Transverse colon (tissue), 4 donors: Measurements from ENCODE around the gene PLAU. TPM values are rescaled to one million over a fixed set of nuclear protein-coding genes. Genes with fewer than 3 reads are reported as not detected.
"Not testable (repeated sequence)": the region's sequence is repeated elsewhere in the genome, so short reads cannot be mapped to it uniquely, and the experiment has no call there.

ENCODE experiments used
- DNase-seq: peaks from one replicate; pipeline ENCODE4 v3.0.0-alpha.2; 2019
- H3K27ac ChIP-seq, 4 donors: fragments of 200-600 bp; sonication (generic); 2 replicates each; pipeline ENCODE4 v1.5.1; 2016 to 2018; ENCODE audit warnings: inconsistent platforms in 4 of 4
- H3K27me3 ChIP-seq: fragments of 200-600 bp; sonication (generic); 2 replicates; pipeline ENCODE4 v1.5.1; 2017; ENCODE audit warnings: inconsistent platforms
- H3K36me3 ChIP-seq, 4 donors: fragments of 200-600 bp; sonication (generic); 2 replicates each; pipeline ENCODE4 v1.5.1; 2017 to 2019; ENCODE audit warnings: inconsistent platforms in 4 of 4
- H3K4me1 ChIP-seq, 4 donors: fragments of 200-600 bp; sonication (generic); 2 replicates each; pipeline ENCODE4 v1.5.1; 2017 to 2020; ENCODE audit warnings: inconsistent platforms in 4 of 4
- H3K4me3 ChIP-seq, 4 donors: fragments of 200-600 bp; sonication (generic); 1 replicate in 1 of 4; 2 replicates in 3 of 4; pipeline versions ENCODE4 v1.5.1 to v1.6.1; 2017 to 2019; ENCODE audit warnings: inconsistent platforms in 4 of 4
- H3K9me3 ChIP-seq, 2 donors: fragments of 200-600 bp; sonication (generic); 2 replicates each; pipeline ENCODE4 v1.5.1; 2017 to 2019; ENCODE audit warnings: inconsistent platforms in 2 of 2
- EP300 ChIP-seq: sonication (generic); formaldehyde crosslinking; IDR thresholded peaks from one replicate; pipeline ENCODE4 v1.6.1; 2017; ENCODE audit warnings: antibody characterized with exemption, low read depth
- POLR2A ChIP-seq: fragments of 450-650 bp; IDR thresholded peaks from one replicate; pipeline ENCODE4 v1.6.1; 2016; ENCODE audit warnings: antibody characterized with exemption, mild to moderate bottlenecking, moderate library complexity
- POLR2AphosphoS5 ChIP-seq, 3 donors: sonication (generic); formaldehyde crosslinking; IDR thresholded peaks; one replicate each; pipeline ENCODE4 v1.6.1; 2016; ENCODE audit warnings: antibody characterized with exemption in 3 of 3
- WGBS, 2 donors: methylation state at CpG; one replicate each; pipeline ENCODE4 v1.1.5; 2018; ENCODE audit warnings: low coverage in 1 of 2; 5-methylcytosine and 5-hydroxymethylcytosine counted together
- in situ Hi-C, 4 donors: fragments of 200-750 bp; cut with MboI; loops; one replicate each; pipeline versions ENCODE4 v1.15.0 to v1.15.1; 2017; ENCODE audit warnings: low sequenced_read_pairs in 3 of 4, low pct_ligation_motif_present in 1 of 4, low pct_unique_long_range_greater_than_20kb in 1 of 4
- intact Hi-C: fragments of 100-400 bp; cut with DNase I; formaldehyde crosslinking; loops from one replicate; pipeline ENCODE4 v1.15.1; 2023; ENCODE audit warnings: low total_unique reads
- total RNA-seq, 4 donors: library from RNA; depleted of rRNA; stranded (reverse); fragments of >200 nt; gene quantifications; one replicate each; pipeline ENCODE4 v1.1.0, GENCODE V29; 2016
- TF ChIP-seq, protein P1 (sequence below), 5 experiments: fragments of 200-600 bp in 3 of 5; fragments of 450-650 bp in 2 of 5; sonication (generic) in 3 of 5; IDR thresholded peaks; 1 replicate in 2 of 5; 2 replicates in 3 of 5; pipeline ENCODE4 v1.5.1; 2016 to 2017; ENCODE audit warnings: antibody characterized with exemption in 5 of 5, inconsistent platforms in 3 of 5, mild to moderate bottlenecking in 2 of 5, moderate library complexity in 1 of 5

PLAU gene
- total RNA-seq, 4 donors from 2014 or later = 0.75 to 8.0 (median 2.3) TPM

- TF ChIP-seq, protein P1, sequence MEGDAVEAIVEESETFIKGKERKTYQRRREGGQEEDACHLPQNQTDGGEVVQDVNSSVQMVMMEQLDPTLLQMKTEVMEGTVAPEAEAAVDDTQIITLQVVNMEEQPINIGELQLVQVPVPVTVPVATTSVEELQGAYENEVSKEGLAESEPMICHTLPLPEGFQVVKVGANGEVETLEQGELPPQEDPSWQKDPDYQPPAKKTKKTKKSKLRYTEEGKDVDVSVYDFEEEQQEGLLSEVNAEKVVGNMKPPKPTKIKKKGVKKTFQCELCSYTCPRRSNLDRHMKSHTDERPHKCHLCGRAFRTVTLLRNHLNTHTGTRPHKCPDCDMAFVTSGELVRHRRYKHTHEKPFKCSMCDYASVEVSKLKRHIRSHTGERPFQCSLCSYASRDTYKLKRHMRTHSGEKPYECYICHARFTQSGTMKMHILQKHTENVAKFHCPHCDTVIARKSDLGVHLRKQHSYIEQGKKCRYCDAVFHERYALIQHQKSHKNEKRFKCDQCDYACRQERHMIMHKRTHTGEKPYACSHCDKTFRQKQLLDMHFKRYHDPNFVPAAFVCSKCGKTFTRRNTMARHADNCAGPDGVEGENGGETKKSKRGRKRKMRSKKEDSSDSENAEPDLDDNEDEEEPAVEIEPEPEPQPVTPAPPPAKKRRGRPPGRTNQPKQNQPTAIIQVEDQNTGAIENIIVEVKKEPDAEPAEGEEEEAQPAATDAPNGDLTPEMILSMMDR (IDR thresholded peaks at IDR 0.05) = no peak
- TF ChIP-seq POLR2A (no peak), POLR2AphosphoS5 (IDR thresholded peaks at IDR 0.05) (no peak), EP300 (no peak)
- Histone ChIP-seq H3K36me3 (no peaks in the 10 kb centered on the region), H3K4me3 (no peak overlapping the region), H3K4me1 (peaks cover 11 to 27% (median 24%) of the 10 kb centered on the region in 4 donors), H3K27ac (no peak overlapping the region), H3K9me3 (no peaks in the 10 kb centered on the region), H3K27me3 (no peaks in the 10 kb centered on the region)
- in situ Hi-C loops (loop anchor here in 2 of 4 donors (10.0 to 25.0 kb wide), 2 partner anchors 193 to 196 kb away; no protein-coding TSS in a partner anchor), intact Hi-C loops (no loop called here)
- 81 to 90% methylated on average over 2 to 5 of the region's 5 CpGs for WGBS, 2 donors
- no peak for DNase-seq
Observed at GRCh38 chr10:73891540-73891939, 19.4 kb upstream of the PLAU start.

DNA sequence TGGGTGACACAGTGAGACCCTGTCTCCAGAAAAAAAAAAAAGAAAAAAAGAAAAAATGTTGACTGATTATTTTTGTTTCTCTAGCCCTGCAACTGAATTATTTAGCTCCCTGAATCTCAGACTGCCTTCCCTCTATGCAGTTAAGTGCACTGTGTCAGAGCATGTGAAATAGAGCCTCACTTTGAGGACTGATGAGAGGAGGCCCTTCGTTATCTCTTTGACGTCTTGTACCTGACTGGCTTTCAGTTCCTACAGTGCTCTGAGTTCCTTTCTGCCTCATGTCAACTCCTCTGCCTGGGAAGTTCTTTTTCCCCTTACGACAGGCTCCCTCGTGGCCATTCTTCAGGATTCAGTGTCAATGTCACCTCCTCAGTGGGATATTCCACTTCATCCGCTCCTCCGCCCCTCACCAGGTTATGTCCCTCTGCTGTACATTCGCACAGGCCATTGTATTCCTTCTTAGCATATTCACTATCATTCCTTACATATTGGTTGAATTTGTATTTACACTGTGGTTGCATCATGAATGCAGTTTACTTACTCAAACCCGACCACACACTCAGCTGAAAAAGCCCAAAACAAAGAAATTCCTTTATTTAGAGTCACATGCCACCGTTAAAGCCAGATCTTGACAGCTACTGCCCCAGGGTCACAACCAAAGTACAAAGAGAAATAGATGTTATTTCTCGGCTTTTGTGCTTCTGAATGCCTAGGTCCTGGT is 18.5 kb upstream of the PLAU start:
- no peak for TF ChIP-seq POLR2A
- Histone ChIP-seq H3K27ac (no peak overlapping the region), H3K4me1 (peaks cover 7 to 18% (median 15%) of the 10 kb centered on the region in 4 donors), H3K4me3 (no peak overlapping the region), H3K36me3 (no peaks in the 10 kb centered on the region), H3K9me3 (no peaks in the 10 kb centered on the region), H3K27me3 (no peaks in the 10 kb centered on the region)
- WGBS, 2 donors = 56 to 75% methylated on average over 4 to 10 of the region's 10 CpGs
- DNase-seq = no peak
- in situ Hi-C loops = loop anchor here in 2 of 4 donors (10.0 to 25.0 kb wide), 2 partner anchors 192 to 195 kb away; no protein-coding TSS in a partner anchor
- intact Hi-C loops = no loop called here

- Histone ChIP-seq H3K27me3 (no peaks in the 10 kb centered on the region), H3K9me3 (no peaks in the 10 kb centered on the region), H3K27ac (no peak overlapping the region), H3K4me3 (no peak overlapping the region), H3K36me3 (no peaks in the 10 kb centered on the region), H3K4me1 (peaks cover 0 to 8% (median 6%) of the 10 kb centered on the region in 4 donors)
- intact Hi-C loops (no loop called here), in situ Hi-C loops (loop anchor here in 2 of 4 donors (10.0 to 25.0 kb wide), 2 partner anchors 191 to 194 kb away; no protein-coding TSS in a partner anchor)
- 67 to 86% methylated on average over 3 to 8 of the region's 8 CpGs for WGBS, 2 donors
- DNase-seq = no peak
- TF ChIP-seq EP300 (no peak), POLR2AphosphoS5 (IDR thresholded peaks at IDR 0.05) (no peak), POLR2A (no peak)
- TF ChIP-seq, protein P1 (IDR thresholded peaks at IDR 0.05) = no peak
Observed at GRCh38 chr10:73893426-73893825, 17.5 kb upstream of the PLAU start.

GRCh38 chr10:73894245-73894971 is 16.5 kb upstream of the PLAU start:
- in situ Hi-C loops (loop anchor here in 2 of 4 donors (10.0 to 25.0 kb wide), 2 partner anchors 190 to 193 kb away; no protein-coding TSS in a partner anchor), intact Hi-C loops (no loop called here)
- no peaks in the 10 kb centered on the region for H3K36me3 ChIP-seq
- no peaks in the 10 kb centered on the region for H3K9me3 ChIP-seq
- no peak for DNase-seq
- WGBS, 2 donors = 54 to 83% methylated on average over 3 to 6 of the region's 6 CpGs
- H3K27me3 ChIP-seq = no peaks in the 10 kb centered on the region
- TF ChIP-seq POLR2A = no peak
- TF ChIP-seq POLR2AphosphoS5 (IDR thresholded peaks at IDR 0.05) = no peak
- TF ChIP-seq, protein P1 (IDR thresholded peaks at IDR 0.05) = no peak
- no peak for TF ChIP-seq EP300
- H3K4me1 ChIP-seq = peaks cover 0 to 5% (median 0%) of the 10 kb centered on the region in 4 donors
- H3K27ac ChIP-seq = no peak overlapping the region
- no peak overlapping the region for H3K4me3 ChIP-seq

DNA sequence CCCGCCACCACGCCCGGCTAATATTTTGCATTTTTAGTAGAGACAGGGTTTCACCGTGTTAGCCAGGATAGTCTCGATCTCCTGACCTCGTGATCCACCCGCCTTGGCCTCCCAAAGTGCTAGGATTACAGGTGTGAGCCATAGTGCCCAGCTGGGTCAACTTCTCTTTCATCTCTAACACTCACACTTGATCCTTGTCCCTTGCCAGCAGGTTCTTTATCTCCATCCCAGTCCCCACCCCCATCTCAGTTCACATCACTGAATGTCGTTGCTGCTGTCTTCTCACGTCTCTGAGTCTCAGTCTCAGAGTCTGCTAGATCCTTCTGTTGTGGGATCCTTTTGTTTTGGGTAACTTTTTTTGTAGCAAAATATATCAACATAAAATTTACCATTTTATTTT is 15.6 kb upstream of the PLAU start:
- H3K27ac ChIP-seq, H3K27me3 ChIP-seq, H3K36me3 ChIP-seq, intact Hi-C loops, H3K4me3 ChIP-seq, H3K9me3 ChIP-seq, H3K4me1 ChIP-seq, DNase-seq: not testable (repeated sequence)
- WGBS, 2 donors = 95 to 97% methylated on average over 3 to 9 of the region's 9 CpGs
- in situ Hi-C loops = loop anchor here in 2 of 4 donors (10.0 to 25.0 kb wide), 2 partner anchors 189 to 192 kb away; no protein-coding TSS in a partner anchor
